ENCODE results near the gene RPL37. TPM values are rescaled to one million over a fixed set of nuclear protein-coding genes. Genes with fewer than 3 reads are reported as not detected.

Gene RPL37
- total and polyA plus RNA-seq, 3 experiments from 2014 or later, result 1,652 to 1,994 (median 1,731) TPM

DNA sequence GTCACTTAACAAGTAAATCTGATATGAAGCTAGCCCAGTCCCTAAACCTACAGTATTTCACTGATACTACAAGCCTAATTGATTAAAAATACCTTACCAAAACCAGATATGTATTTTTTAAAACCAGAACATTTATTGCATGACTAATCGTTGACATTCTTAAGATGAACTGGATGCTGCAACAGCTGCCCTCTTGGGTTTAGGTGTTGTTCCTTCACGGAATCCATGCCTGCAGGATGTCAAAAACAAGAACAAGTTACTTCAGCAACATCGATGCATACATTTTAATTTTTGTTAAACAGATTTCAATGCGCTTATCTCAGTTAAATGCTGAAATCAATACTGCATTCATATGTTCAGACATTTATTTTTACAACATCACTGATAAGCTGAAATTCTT lies 2.7 kb downstream of the RPL37 start:
- peaks cover 59 to 82% (median 68%) of the 10 kb centered on the region in 3 donors for H3K4me1 Mint-ChIP-seq
- H3K27ac ChIP-seq (ENCODE audit: low read depth, low read length), result no peak overlapping the region
- no peaks in the 10 kb centered on the region for H3K27me3 ChIP-seq (ENCODE audit: insufficient read depth, low read length, poor library complexity, severe bottlenecking)
- H3K4me3 ChIP-seq (ENCODE audit: low read length), result no peak overlapping the region
- DNase-seq, result no peak
- peaks cover 33% of the 10 kb centered on the region for H3K4me1 ChIP-seq (ENCODE audit: insufficient read depth, low read length)
- ChIA-PET POLR2A (interaction anchor here (0.8 kb wide), 1 partner anchor 34 kb away, joined by 4 read pairs; the partner anchor contains the start of gene PRKAA1), CTCF (no interaction called here)
- H3K9me3 Mint-ChIP-seq, result peaks cover 0 to 4% (median 0%) of the 10 kb centered on the region in 5 donors
- peaks cover 0 to 2% of the 10 kb centered on the region in 2 donors for H3K27me3 Mint-ChIP-seq
- H3K4me3 Mint-ChIP-seq, result peak overlapping the region in 6 of 7 donors; percentile 3 to 98 (median 98)
- H3K27ac Mint-ChIP-seq, result peak overlapping the region; percentile 37 to 100 (median 98)
- H3K36me3 ChIP-seq (ENCODE audit: insufficient read depth, low read length), result peaks cover 53% of the 10 kb centered on the region
- no peaks in the 10 kb centered on the region for H3K9me3 ChIP-seq (ENCODE audit: low read length)
- H3K36me3 Mint-ChIP-seq, result peaks cover 11 to 79% (median 30%) of the 10 kb centered on the region in 3 donors

DNA sequence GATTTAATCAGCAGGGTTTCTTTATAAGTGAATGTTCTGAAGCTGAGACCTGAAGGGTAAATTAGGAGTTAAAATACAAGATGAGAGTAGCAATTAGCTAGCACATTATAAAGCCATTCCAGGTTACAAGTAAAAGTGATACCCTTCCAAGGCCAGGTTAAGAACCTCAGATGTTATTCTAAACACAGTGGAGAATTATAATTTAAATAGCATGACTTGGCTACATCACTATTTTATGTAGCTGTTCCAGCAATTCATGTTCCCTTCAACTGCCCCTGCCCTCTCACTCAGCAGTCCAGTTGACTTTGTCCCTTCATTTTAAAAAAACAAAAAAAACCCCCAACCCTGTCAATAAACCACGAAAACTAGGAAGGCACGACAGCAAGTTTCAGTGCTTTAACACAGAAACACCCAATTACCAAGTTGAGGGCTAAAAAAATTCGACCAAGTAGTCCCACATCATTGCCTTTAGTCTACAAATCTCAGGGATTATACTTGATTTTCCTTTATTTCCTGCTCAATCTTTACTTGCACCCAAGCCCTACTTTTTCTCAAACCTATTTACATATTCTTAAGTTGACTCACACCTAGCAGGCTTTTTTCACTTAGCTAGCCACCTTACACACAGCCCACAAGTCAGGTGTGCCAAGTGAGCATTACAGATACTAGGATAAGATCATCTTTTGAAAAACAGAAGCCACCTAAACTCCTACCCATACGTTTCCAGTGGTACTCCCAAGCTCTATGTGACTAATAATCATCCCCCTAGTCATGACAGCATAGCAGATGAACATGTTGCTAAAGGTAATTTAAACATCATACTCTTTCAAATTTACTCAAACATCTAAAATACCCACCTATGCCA lies 3.4 kb downstream of the RPL37 start:
- H3K4me3 Mint-ChIP-seq, result peak overlapping the region in 1 of 7 donors; percentile 95
- H3K4me1 Mint-ChIP-seq, result peaks cover 59 to 85% (median 73%) of the 10 kb centered on the region in 3 donors
- peaks cover 11 to 87% (median 32%) of the 10 kb centered on the region in 3 donors for H3K36me3 Mint-ChIP-seq
- Histone ChIP-seq H3K27me3 (ENCODE audit: insufficient read depth, low read length, poor library complexity, severe bottlenecking) (no peaks in the 10 kb centered on the region), H3K4me1 (ENCODE audit: insufficient read depth, low read length) (peaks cover 33% of the 10 kb centered on the region), H3K27ac (ENCODE audit: low read depth, low read length) (no peak overlapping the region), H3K36me3 (ENCODE audit: insufficient read depth, low read length) (peaks cover 59% of the 10 kb centered on the region), H3K4me3 (ENCODE audit: low read length) (no peak overlapping the region), H3K9me3 (ENCODE audit: low read length) (no peaks in the 10 kb centered on the region)
- H3K27me3 Mint-ChIP-seq, result peaks cover 0 to 4% of the 10 kb centered on the region in 2 donors
- peaks cover 0 to 4% (median 0%) of the 10 kb centered on the region in 5 donors for H3K9me3 Mint-ChIP-seq
- no peak for DNase-seq
- CTCF ChIA-PET, result interaction anchor here (0.8 kb wide), 1 partner anchor 10 kb away, joined by 3 read pairs; the partner anchor contains the start of gene CARD6
- H3K27ac Mint-ChIP-seq, result peak overlapping the region in 7 of 8 donors; percentile 1 to 99 (median 73)
- POLR2A ChIA-PET, result no interaction called here

GRCh38 chr5:40829748-40830533 lies 5.1 kb downstream of the RPL37 start:
- POLR2A ChIA-PET, result interaction anchor here (0.6 kb wide), 1 partner anchor 8 kb away, joined by 3 read pairs; no protein-coding TSS in a partner anchor
- Histone ChIP-seq H3K27me3 (ENCODE audit: insufficient read depth, low read length, poor library complexity, severe bottlenecking) (no peaks in the 10 kb centered on the region), H3K27ac (ENCODE audit: low read depth, low read length) (no peak overlapping the region), H3K36me3 (ENCODE audit: insufficient read depth, low read length) (peaks cover 59% of the 10 kb centered on the region), H3K4me1 (ENCODE audit: insufficient read depth, low read length) (peaks cover 23% of the 10 kb centered on the region), H3K9me3 (ENCODE audit: low read length) (no peaks in the 10 kb centered on the region), H3K4me3 (ENCODE audit: low read length) (no peak overlapping the region)
- no peak for DNase-seq
- Mint-ChIP-seq H3K4me3 (no peak overlapping the region), H3K4me1 (peaks cover 50 to 72% (median 62%) of the 10 kb centered on the region in 3 donors), H3K27me3 (peaks cover 0 to 2% of the 10 kb centered on the region in 2 donors), H3K27ac (peak overlapping the region in 5 of 8 donors; percentile 1 to 91 (median 24)), H3K36me3 (peaks cover 11 to 87% (median 32%) of the 10 kb centered on the region in 3 donors), H3K9me3 (no peaks in the 10 kb centered on the region)
- CTCF ChIA-PET, result no interaction called here

DNA sequence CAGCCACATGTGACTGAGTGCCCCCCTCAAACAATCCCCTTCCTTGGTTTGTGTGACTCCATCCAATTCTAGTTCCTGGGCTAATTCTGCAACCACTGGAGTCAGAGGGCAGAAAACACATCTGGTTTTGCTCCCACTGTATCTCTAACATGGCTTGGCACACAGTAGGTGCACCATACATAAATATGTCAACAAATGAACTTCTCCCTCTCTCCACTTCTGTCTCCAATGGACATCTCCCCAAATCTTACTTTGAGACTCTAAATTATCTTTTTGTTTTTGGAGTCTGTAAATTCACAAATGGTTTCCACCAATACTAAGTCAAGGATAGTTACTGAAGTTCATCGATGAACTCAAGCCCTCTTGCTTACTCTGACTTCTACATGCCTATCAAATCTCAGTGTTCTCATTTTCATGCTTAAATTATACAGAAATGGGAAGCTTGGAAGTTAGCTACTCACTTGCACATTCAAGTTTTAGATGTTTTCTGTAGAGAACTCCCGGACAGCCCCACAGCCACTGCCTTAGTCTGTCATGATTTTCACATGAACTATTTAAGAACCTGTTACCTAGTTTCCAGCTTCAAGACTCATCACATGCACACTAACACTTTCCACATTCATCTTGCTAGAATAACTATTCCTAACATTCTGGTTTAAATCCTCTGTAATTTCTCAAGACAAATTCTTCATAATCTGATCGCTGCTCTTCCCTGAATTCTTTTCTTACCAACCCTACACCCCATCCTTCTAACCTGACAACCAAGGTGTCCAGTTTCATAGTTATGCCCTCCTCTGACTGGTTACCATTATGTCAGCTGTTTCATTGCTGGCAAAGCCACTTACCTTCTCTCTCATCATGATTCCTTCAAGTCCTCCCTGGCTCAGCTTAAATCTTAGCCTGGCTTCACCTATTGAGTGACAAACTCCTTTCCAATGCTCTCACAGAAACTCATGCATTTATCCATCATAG lies 6.0 kb downstream of the RPL37 start:
- ChIA-PET POLR2A (interaction anchor here (0.6 kb wide), 1 partner anchor 9 kb away, joined by 3 read pairs; no protein-coding TSS in a partner anchor), CTCF (no interaction called here)
- Mint-ChIP-seq H3K4me3 (no peak overlapping the region), H3K27ac (peak overlapping the region in 5 of 8 donors; percentile 1 to 64 (median 10)), H3K27me3 (peaks cover 0 to 2% of the 10 kb centered on the region in 2 donors), H3K36me3 (peaks cover 8 to 78% (median 30%) of the 10 kb centered on the region in 3 donors), H3K9me3 (no peaks in the 10 kb centered on the region), H3K4me1 (peaks cover 41 to 62% (median 55%) of the 10 kb centered on the region in 3 donors)
- DNase-seq, result no peak
- peaks cover 21% of the 10 kb centered on the region for H3K4me1 ChIP-seq (ENCODE audit: insufficient read depth, low read length)
- H3K27me3 ChIP-seq (ENCODE audit: insufficient read depth, low read length, poor library complexity, severe bottlenecking), result no peaks in the 10 kb centered on the region
- no peak overlapping the region for H3K27ac ChIP-seq (ENCODE audit: low read depth, low read length)
- no peak overlapping the region for H3K4me3 ChIP-seq (ENCODE audit: low read length)
- no peaks in the 10 kb centered on the region for H3K9me3 ChIP-seq (ENCODE audit: low read length)
- peaks cover 57% of the 10 kb centered on the region for H3K36me3 ChIP-seq (ENCODE audit: insufficient read depth, low read length)

- POLR2A ChIA-PET, result interaction anchor here (0.5 kb wide), 1 partner anchor 58 kb away, joined by 4 read pairs; no protein-coding TSS in a partner anchor
- no peaks in the 10 kb centered on the region for H3K27me3 ChIP-seq (ENCODE audit: insufficient read depth, low read length, poor library complexity, severe bottlenecking)
- no peak overlapping the region for H3K4me3 ChIP-seq (ENCODE audit: low read length)
- peaks cover 33 to 54% (median 46%) of the 10 kb centered on the region in 3 donors for H3K4me1 Mint-ChIP-seq
- no peak overlapping the region for H3K4me3 Mint-ChIP-seq
- H3K27me3 Mint-ChIP-seq, result peaks cover 0 to 2% of the 10 kb centered on the region in 2 donors
- H3K36me3 Mint-ChIP-seq, result peaks cover 7 to 70% (median 27%) of the 10 kb centered on the region in 3 donors
- no peaks in the 10 kb centered on the region for H3K9me3 Mint-ChIP-seq
- peaks cover 49% of the 10 kb centered on the region for H3K36me3 ChIP-seq (ENCODE audit: insufficient read depth, low read length)
- peaks cover 13% of the 10 kb centered on the region for H3K4me1 ChIP-seq (ENCODE audit: insufficient read depth, low read length)
- H3K9me3 ChIP-seq (ENCODE audit: low read length), result no peaks in the 10 kb centered on the region
- H3K27ac Mint-ChIP-seq, result peak overlapping the region in 6 of 8 donors; percentile 8 to 61 (median 22)
- H3K27ac ChIP-seq (ENCODE audit: low read depth, low read length), result no peak overlapping the region
- no peak for DNase-seq
- CTCF ChIA-PET, result no interaction called here
These were observed 6.9 kb downstream of the RPL37 start for GRCh38 chr5:40828021-40828631.

DNA sequence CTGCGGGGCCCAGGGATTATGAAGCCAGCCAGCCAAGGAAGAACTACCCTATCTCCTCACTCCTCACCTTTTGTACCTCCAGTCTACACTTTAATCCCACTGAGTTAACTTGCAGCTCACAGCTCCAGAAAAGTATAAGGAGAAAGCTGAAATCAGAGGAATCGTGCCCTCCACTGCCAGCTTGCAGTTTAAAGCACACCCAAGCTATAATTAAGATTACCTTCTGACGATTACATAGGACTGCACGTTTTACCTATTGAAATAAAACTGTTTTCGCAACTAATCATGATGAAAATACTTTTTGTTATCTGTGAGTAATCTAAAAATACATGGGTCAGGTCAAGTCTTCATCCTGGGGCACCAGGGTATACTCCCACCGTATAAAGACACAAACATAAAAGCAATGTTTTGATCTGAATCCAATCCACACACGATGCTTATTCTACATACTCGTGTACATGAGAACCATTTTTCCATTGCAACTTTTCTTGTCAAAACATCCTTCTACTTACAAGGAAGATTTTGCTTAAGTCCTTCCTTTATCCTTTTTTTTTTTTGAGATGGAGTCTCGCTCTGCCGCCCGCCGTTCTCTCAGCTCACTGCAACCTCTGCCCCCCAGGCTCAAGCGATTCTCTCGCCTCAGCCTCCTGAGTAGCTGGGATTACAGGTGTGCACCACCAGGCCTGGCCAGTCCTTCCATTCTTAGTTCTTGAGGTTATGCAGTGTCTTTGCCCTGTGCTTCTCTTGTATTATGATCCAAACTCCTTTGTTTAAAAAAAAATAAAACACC lies 7.6 kb downstream of the RPL37 start:
- Mint-ChIP-seq H3K27ac (peak overlapping the region in 4 of 8 donors; percentile 20 to 61 (median 30)), H3K4me3 (peak overlapping the region in 1 of 7 donors; percentile 10), H3K9me3 (no peaks in the 10 kb centered on the region), H3K36me3 (peaks cover 7 to 62% (median 24%) of the 10 kb centered on the region in 3 donors), H3K4me1 (peaks cover 25 to 47% (median 39%) of the 10 kb centered on the region in 3 donors), H3K27me3 (peaks cover 0 to 2% of the 10 kb centered on the region in 2 donors)
- ChIA-PET CTCF (no interaction called here), POLR2A (interaction anchor here (0.5 kb wide), 1 partner anchor 57 kb away, joined by 4 read pairs; no protein-coding TSS in a partner anchor)
- no peak for DNase-seq
- no peaks in the 10 kb centered on the region for H3K9me3 ChIP-seq (ENCODE audit: low read length)
- peaks cover 43% of the 10 kb centered on the region for H3K36me3 ChIP-seq (ENCODE audit: insufficient read depth, low read length)
- H3K4me1 ChIP-seq (ENCODE audit: insufficient read depth, low read length), result peaks cover 7% of the 10 kb centered on the region
- no peaks in the 10 kb centered on the region for H3K27me3 ChIP-seq (ENCODE audit: insufficient read depth, low read length, poor library complexity, severe bottlenecking)
- no peak overlapping the region for H3K4me3 ChIP-seq (ENCODE audit: low read length)
- H3K27ac ChIP-seq (ENCODE audit: low read depth, low read length), result no peak overlapping the region
